Lung (tissue), 12 donors: ENCODE results near the gene SAP30BP. TPM values are rescaled to one million over a fixed set of nuclear protein-coding genes. Genes with fewer than 3 reads are reported as not detected.

Experiments used
- ATAC-seq: fragments of 200-7000 bp; cut with Tn5 transposase; one replicate; pipeline ENCODE4 v1.9.1; 2020; ENCODE audit warnings: moderate number of reproducible peaks; ENCODE audit not compliant: insufficient read depth, low FRiP score
- DNase-seq, 3 donors: peaks; one replicate each; pipeline ENCODE4 v3.0.0-alpha.2; 2013 to 2017
- H3K27ac ChIP-seq, 2 donors: one replicate each; pipeline ENCODE4 v1.5.1; 2013; ENCODE audit warnings: mild to moderate bottlenecking in 2 of 2, moderate library complexity in 2 of 2, control low read depth in 1 of 2, inconsistent platforms in 1 of 2, low read depth in 1 of 2, low read length in 1 of 2
- H3K27me3 ChIP-seq, 3 donors: one replicate each; pipeline ENCODE4 v1.5.1; 2013; ENCODE audit warnings: low read length in 2 of 3; ENCODE audit not compliant: control insufficient read depth in 3 of 3, insufficient read depth in 3 of 3
- H3K36me3 ChIP-seq, 4 donors: one replicate each; pipeline ENCODE4 v1.5.1; 2013; ENCODE audit warnings: low read length in 4 of 4, mild to moderate bottlenecking in 1 of 4, moderate library complexity in 1 of 4; ENCODE audit not compliant: control insufficient read depth in 4 of 4, insufficient read depth in 4 of 4
- H3K4me1 ChIP-seq, 5 donors: one replicate each; pipeline ENCODE4 v1.5.1; 2013; ENCODE audit warnings: low read length in 5 of 5, mild to moderate bottlenecking in 2 of 5, moderate library complexity in 1 of 5; ENCODE audit not compliant: control insufficient read depth in 5 of 5, insufficient read depth in 5 of 5
- H3K4me3 ChIP-seq: one replicate; pipeline ENCODE4 v1.5.1; 2013; ENCODE audit warnings: mild to moderate bottlenecking, control low read depth, moderate library complexity
- H3K9ac ChIP-seq, 2 donors: one replicate each; pipeline ENCODE4 v1.5.1; 2013; ENCODE audit warnings: low read length in 2 of 2, control low read depth in 1 of 2; ENCODE audit not compliant: insufficient read depth in 1 of 2
- H3K9me3 ChIP-seq, 4 donors: one replicate each; pipeline ENCODE4 v1.5.1; 2013; ENCODE audit warnings: low read length in 3 of 4, mild to moderate bottlenecking in 1 of 4, moderate library complexity in 1 of 4; ENCODE audit not compliant: control insufficient read depth in 4 of 4, insufficient read depth in 3 of 4
- CTCF ChIP-seq: IDR thresholded peaks from 2 replicates; pipeline ENCODE4 v1.5.1; 2012; ENCODE audit warnings: mild to moderate bottlenecking; ENCODE audit errors: control extremely low read depth, extremely low read depth
- WGBS, 2 donors: extraction: QIAGEN DNeasy Blood & Tissue Kit; methylation state at CpG; one replicate each; pipeline ENCODE4 v1.1.7; 2013; 5-methylcytosine and 5-hydroxymethylcytosine counted together
- polyA plus RNA-seq, 2 donors: library from polyadenylated mRNA; stranded (reverse); fragments of 200-250 nt; gene quantifications; one replicate each; pipeline ENCODE4 v1.2.1, GENCODE V29; 2013
- total RNA-seq, 2 donors: library from RNA; depleted of rRNA in 1 of 2; stranded (reverse); fragments of >200 nt in 1 of 2; gene quantifications; one replicate each; pipeline ENCODE4 v1.2.1, GENCODE V29; 2014 to 2021
- donor health status: control.
- donor health status: control.
- donor health status: Bipolar disorder and iron deficiency.
- donor health status: healthy.
- donor health status: DM: yes; HTN: yes; CAD: no.

The SAP30BP gene
- total and polyA plus RNA-seq, 4 donors, result 46.5 to 82.9 (median 77.3) TPM

GRCh38 chr17:75734674-75735294, 67.6 kb downstream of the SAP30BP start:
- Histone ChIP-seq H3K36me3 (peaks cover 0 to 11% (median 0%) of the 10 kb centered on the region in 4 donors), H3K27ac (no peak overlapping the region), H3K9ac (no peak overlapping the region), H3K4me3 (no peak overlapping the region), H3K27me3 (no peaks in the 10 kb centered on the region), H3K4me1 (no peaks in the 10 kb centered on the region), H3K9me3 (no peaks in the 10 kb centered on the region)
- ATAC-seq (no peak), DNase-seq (no peak)
- no peak for TF ChIP-seq CTCF
- 71 to 76% methylated on average over 4 of the region's 4 CpGs for WGBS, 2 donors

- Histone ChIP-seq H3K4me1 (no peaks in the 10 kb centered on the region), H3K27me3 (no peaks in the 10 kb centered on the region), H3K9me3 (no peaks in the 10 kb centered on the region), H3K36me3 (peaks cover 0 to 12% (median 0%) of the 10 kb centered on the region in 4 donors), H3K9ac (no peak overlapping the region), H3K27ac (no peak overlapping the region), H3K4me3 (no peak overlapping the region)
- TF ChIP-seq CTCF, result no peak
- WGBS, 2 donors, result 94 to 95% methylated on average over 26 of the region's 26 CpGs
- DNase-seq (no peak), ATAC-seq (no peak)
Observed at GRCh38 chr17:75736173-75736835, 69.2 kb downstream of the SAP30BP start.

GRCh38 chr17:75737133-75737962, 70.2 kb downstream of the SAP30BP start:
- Histone ChIP-seq H3K4me1 (no peaks in the 10 kb centered on the region), H3K27me3 (no peaks in the 10 kb centered on the region), H3K27ac (no peak overlapping the region), H3K9ac (no peak overlapping the region), H3K36me3 (peaks cover 0 to 13% (median 0%) of the 10 kb centered on the region in 4 donors), H3K4me3 (no peak overlapping the region), H3K9me3 (no peaks in the 10 kb centered on the region)
- DNase-seq (no peak), ATAC-seq (no peak)
- 78 to 81% methylated on average over 12 to 20 of the region's 20 CpGs for WGBS, 2 donors
- TF ChIP-seq CTCF, result no peak
